ENCODE measurements around the gene CDH13. TPM values are rescaled to one million over a fixed set of nuclear protein-coding genes. Genes with fewer than 3 reads are reported as not detected.

The CDH13 gene
- polyA plus RNA-seq, 2 of the 4 experiments (the other 2 are of a cell fraction): not detected

DNA sequence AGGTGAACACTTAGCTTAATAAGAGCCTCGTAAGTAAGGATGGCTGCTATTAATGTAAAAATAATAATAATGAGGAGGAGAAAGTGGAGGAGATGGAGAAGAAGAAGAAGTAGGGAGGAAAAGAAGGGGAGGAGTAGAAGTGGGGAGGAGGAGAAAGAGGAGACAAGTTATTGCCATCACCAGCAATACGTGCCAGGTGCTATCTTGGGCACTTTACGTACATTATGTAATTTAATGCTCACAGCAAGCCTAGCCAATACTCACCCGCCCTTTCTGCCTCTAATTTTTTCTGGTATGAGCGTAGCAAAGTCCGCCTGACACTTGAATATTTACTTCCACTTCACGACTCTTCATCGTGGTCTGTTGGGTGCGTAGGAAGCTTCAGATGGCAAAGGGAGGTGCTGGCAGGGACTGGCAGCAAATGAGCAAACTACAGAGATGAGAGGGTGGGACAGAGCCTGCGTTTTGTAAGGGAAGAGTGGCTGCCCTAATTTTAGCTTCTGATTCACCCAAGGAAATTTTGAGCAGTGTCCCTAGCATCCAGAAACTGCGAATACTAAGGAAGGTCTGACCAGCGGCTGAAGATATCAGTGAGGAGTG is 42.1 kb upstream of the CDH13 start:
- ATAC-seq: no peak
- Histone ChIP-seq H3K4me1 (no peaks in the 10 kb centered on the region), H3K27ac (no peak overlapping the region), H3K4me2 (no peak overlapping the region), H3K9me3 (no peaks in the 10 kb centered on the region), H3K4me3 (no peak overlapping the region)
- ChIA-PET POLR2A (no interaction called here), CTCF (interaction anchor here (1.1 to 1.9 kb wide), 3 partner anchors 11 to 359 kb away, joined by 3 to 6 read pairs (median 3); no protein-coding TSS in a partner anchor)
- DNase-seq (ENCODE audit: low read depth in 1 of 2, low spot score in 1 of 2): no peak
- no peak for FAIRE-seq
- 27% methylated on average over 12 of the region's 12 CpGs for WGBS (ENCODE audit: missing lambda C conversion rate)
- TF ChIP-seq BHLHE40 (IDR thresholded peaks at IDR 0.05; ENCODE audit: low read depth, low read length) (no peak), JUNB (IDR thresholded peaks at IDR 0.05) (no peak), CHD2 (IDR thresholded peaks at IDR 0.05; ENCODE audit: low read length, partially characterized antibody) (no peak), FOSL2 (IDR thresholded peaks at IDR 0.05) (no peak), FOSL2 (CRISPR knock-in tag; IDR thresholded peaks at IDR 0.05) (no peak)
- TF ChIP-seq, protein P1, sequence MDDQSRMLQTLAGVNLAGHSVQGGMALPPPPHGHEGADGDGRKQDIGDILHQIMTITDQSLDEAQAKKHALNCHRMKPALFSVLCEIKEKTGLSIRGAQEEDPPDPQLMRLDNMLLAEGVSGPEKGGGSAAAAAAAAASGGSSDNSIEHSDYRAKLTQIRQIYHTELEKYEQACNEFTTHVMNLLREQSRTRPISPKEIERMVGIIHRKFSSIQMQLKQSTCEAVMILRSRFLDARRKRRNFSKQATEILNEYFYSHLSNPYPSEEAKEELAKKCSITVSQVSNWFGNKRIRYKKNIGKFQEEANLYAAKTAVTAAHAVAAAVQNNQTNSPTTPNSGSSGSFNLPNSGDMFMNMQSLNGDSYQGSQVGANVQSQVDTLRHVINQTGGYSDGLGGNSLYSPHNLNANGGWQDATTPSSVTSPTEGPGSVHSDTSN (IDR thresholded peaks at IDR 0.05): no peak

DNA sequence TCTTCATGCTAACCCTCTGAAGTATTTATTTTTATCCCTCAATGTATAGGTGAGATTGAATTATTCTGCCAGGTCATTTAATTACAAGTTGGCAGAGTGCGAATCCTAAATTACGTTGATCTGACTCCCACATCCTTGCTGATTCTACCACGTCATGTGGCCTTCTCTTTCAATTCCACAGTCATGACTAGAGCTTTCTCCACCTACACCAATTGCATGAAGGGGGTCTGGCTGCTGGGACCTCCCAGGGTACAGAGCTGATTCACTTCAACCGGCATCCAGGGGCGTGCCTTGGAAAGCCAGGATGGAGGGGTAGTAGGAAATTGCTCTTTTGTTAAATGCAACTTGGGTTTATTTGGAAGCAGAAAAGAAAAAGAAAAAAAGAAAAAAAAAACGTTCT is 41.1 kb upstream of the CDH13 start:
- CTCF ChIA-PET: interaction anchor here (1.3 to 1.9 kb wide), 2 partner anchors 10 to 12 kb away, joined by 3 to 6 read pairs; no protein-coding TSS in a partner anchor
- FAIRE-seq: no peak

DNA sequence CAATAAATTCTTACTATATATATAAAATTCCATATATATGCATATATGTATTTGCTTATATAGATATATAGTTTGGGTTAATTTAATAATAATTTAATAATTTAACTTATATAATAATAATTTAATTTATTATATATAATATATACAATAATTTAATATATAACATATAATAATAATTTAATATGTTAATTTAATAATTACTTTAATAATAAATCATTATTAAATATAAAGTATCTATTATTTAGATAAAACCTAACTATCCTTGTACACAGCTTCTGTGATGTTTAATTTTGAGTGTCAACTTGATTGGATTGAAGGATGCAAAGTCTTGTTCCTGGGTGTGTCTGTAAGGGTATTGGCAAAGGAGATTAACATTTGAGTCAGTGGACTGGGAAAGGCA is 40.6 kb upstream of the CDH13 start:
- TF ChIP-seq HOXB13 (CRISPR knock-in tag; IDR thresholded peaks at IDR 0.05; ENCODE audit: low read depth) (no peak), NR3C1 (IDR thresholded peaks at IDR 0.05) (no peak), SREBF2 (IDR thresholded peaks at IDR 0.05) (no peak)
- TF ChIP-seq, protein P2, sequence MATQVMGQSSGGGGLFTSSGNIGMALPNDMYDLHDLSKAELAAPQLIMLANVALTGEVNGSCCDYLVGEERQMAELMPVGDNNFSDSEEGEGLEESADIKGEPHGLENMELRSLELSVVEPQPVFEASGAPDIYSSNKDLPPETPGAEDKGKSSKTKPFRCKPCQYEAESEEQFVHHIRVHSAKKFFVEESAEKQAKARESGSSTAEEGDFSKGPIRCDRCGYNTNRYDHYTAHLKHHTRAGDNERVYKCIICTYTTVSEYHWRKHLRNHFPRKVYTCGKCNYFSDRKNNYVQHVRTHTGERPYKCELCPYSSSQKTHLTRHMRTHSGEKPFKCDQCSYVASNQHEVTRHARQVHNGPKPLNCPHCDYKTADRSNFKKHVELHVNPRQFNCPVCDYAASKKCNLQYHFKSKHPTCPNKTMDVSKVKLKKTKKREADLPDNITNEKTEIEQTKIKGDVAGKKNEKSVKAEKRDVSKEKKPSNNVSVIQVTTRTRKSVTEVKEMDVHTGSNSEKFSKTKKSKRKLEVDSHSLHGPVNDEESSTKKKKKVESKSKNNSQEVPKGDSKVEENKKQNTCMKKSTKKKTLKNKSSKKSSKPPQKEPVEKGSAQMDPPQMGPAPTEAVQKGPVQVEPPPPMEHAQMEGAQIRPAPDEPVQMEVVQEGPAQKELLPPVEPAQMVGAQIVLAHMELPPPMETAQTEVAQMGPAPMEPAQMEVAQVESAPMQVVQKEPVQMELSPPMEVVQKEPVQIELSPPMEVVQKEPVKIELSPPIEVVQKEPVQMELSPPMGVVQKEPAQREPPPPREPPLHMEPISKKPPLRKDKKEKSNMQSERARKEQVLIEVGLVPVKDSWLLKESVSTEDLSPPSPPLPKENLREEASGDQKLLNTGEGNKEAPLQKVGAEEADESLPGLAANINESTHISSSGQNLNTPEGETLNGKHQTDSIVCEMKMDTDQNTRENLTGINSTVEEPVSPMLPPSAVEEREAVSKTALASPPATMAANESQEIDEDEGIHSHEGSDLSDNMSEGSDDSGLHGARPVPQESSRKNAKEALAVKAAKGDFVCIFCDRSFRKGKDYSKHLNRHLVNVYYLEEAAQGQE (IDR thresholded peaks at IDR 0.05): no peak
- TF ChIP-seq, protein P3, sequence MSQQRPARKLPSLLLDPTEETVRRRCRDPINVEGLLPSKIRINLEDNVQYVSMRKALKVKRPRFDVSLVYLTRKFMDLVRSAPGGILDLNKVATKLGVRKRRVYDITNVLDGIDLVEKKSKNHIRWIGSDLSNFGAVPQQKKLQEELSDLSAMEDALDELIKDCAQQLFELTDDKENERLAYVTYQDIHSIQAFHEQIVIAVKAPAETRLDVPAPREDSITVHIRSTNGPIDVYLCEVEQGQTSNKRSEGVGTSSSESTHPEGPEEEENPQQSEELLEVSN (IDR thresholded peaks at IDR 0.05; ENCODE audit: borderline replicate concordance, low read depth): no peak
- TF ChIP-seq, protein P4, sequence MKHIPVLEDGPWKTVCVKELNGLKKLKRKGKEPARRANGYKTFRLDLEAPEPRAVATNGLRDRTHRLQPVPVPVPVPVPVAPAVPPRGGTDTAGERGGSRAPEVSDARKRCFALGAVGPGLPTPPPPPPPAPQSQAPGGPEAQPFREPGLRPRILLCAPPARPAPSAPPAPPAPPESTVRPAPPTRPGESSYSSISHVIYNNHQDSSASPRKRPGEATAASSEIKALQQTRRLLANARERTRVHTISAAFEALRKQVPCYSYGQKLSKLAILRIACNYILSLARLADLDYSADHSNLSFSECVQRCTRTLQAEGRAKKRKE (CRISPR knock-in tag; IDR thresholded peaks at IDR 0.05; ENCODE audit: low read depth): no peak
- DNase-seq (ENCODE audit: low read depth in 1 of 2, low spot score in 1 of 2) (no peak), FAIRE-seq (no peak), ATAC-seq (no peak)
- Histone ChIP-seq H3K4me2 (no peak overlapping the region), H3K4me1 (no peaks in the 10 kb centered on the region), H3K27ac (no peak overlapping the region), H3K4me3 (no peak overlapping the region), H3K9me3 (no peaks in the 10 kb centered on the region)
- POLR2A ChIA-PET: no interaction called here
- CTCF ChIA-PET: interaction anchor here (1.9 kb wide), 1 partner anchor 10 kb away, joined by 6 read pairs; no protein-coding TSS in a partner anchor

More for the DNA sequence above, 41.1 kb upstream of the CDH13 start:
- DNase-seq (ENCODE audit: low read depth in 1 of 2, low spot score in 1 of 2) (no peak), ATAC-seq (no peak)
- no peak overlapping the region for H3K27ac ChIP-seq
- POLR2A ChIA-PET: no interaction called here
- TF ChIP-seq POLR2AphosphoS2 (conservative IDR thresholded peaks at IDR 0.05; ENCODE audit: low read length) (no peak), FOSL2 (IDR thresholded peaks at IDR 0.05) (no peak), FOSL2 (CRISPR knock-in tag; IDR thresholded peaks at IDR 0.05) (no peak), GATA3 (IDR thresholded peaks at IDR 0.05; ENCODE audit: borderline replicate concordance) (no peak), RNF2 (IDR thresholded peaks at IDR 0.05; ENCODE audit: borderline replicate concordance, low read depth) (no peak), CBX2 (IDR thresholded peaks at IDR 0.05; ENCODE audit: borderline replicate concordance, low read depth) (no peak), HEYL (CRISPR knock-in tag; IDR thresholded peaks at IDR 0.05) (no peak), CEBPB (IDR thresholded peaks at IDR 0.05) (no peak), HOXB5 (CRISPR knock-in tag; IDR thresholded peaks at IDR 0.05) (no peak), ZFP36 (IDR thresholded peaks at IDR 0.05; ENCODE audit: borderline replicate concordance, partially characterized antibody) (no peak), HOXA7 (CRISPR knock-in tag; IDR thresholded peaks at IDR 0.05) (no peak), POLR2A (IDR thresholded peaks at IDR 0.05; ENCODE audit: low read length) (no peak)
- TF ChIP-seq, protein P5, sequence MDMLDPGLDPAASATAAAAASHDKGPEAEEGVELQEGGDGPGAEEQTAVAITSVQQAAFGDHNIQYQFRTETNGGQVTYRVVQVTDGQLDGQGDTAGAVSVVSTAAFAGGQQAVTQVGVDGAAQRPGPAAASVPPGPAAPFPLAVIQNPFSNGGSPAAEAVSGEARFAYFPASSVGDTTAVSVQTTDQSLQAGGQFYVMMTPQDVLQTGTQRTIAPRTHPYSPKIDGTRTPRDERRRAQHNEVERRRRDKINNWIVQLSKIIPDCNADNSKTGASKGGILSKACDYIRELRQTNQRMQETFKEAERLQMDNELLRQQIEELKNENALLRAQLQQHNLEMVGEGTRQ (IDR thresholded peaks at IDR 0.05): no peak
- TF ChIP-seq, protein P6, sequence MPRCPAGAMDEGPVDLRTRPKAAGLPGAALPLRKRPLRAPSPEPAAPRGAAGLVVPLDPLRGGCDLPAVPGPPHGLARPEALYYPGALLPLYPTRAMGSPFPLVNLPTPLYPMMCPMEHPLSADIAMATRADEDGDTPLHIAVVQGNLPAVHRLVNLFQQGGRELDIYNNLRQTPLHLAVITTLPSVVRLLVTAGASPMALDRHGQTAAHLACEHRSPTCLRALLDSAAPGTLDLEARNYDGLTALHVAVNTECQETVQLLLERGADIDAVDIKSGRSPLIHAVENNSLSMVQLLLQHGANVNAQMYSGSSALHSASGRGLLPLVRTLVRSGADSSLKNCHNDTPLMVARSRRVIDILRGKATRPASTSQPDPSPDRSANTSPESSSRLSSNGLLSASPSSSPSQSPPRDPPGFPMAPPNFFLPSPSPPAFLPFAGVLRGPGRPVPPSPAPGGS (IDR thresholded peaks at IDR 0.05): no peak
- TF ChIP-seq, protein P4 (CRISPR knock-in tag; IDR thresholded peaks at IDR 0.05; ENCODE audit: low read depth): no peak
- no peak overlapping the region for H3K4me2 ChIP-seq
- H3K9me3 ChIP-seq: no peaks in the 10 kb centered on the region
- no peak overlapping the region for H3K4me3 ChIP-seq
- no peaks in the 10 kb centered on the region for H3K4me1 ChIP-seq
- 34% methylated on average over 6 of the region's 6 CpGs for WGBS (ENCODE audit: missing lambda C conversion rate)
